Left ventricle myocardium inferior (tissue), 1 donor: ENCODE measurements around the gene PTPRR. TPM values are rescaled to one million over a fixed set of nuclear protein-coding genes. Genes with fewer than 3 reads are reported as not detected.
A peak's percentile ranks its signal among the peaks of the same experiment; 100 is the strongest.

Experiments
- DNase-seq: peaks from one replicate; pipeline ENCODE4 v3.0.0-alpha.2; 2020
- H3K27ac ChIP-seq: fragments of 200-600 bp; replicated peaks from 2 replicates; pipeline ENCODE4 v1.8.0; 2021
- H3K27me3 ChIP-seq: fragments of 200-600 bp; 2 replicates; pipeline ENCODE4 v1.8.0; 2021; ENCODE audit warnings: low read depth
- H3K36me3 ChIP-seq: fragments of 200-600 bp; 2 replicates; pipeline ENCODE4 v1.8.0; 2021
- H3K4me1 ChIP-seq: fragments of 200-600 bp; 2 replicates; pipeline ENCODE4 v1.8.0; 2021
- H3K4me3 ChIP-seq: fragments of 200-600 bp; 2 replicates; pipeline ENCODE4 v1.8.0; 2021; ENCODE audit warnings: mild to moderate bottlenecking, moderate library complexity
- H3K9me3 ChIP-seq: fragments of 200-600 bp; replicated peaks from 2 replicates; pipeline ENCODE4 v1.8.0; 2021
- intact Hi-C: fragments of 100-400 bp; cut with micrococcal nuclease; formaldehyde crosslinking; loops from one replicate; pipeline ENCODE4 v1.11.0; 2022
- total RNA-seq: library from RNA; stranded (reverse); fragmentation: NEBNext Ultra II Directional; extraction: Animal tissue kit (Norgen Biotek cat#: 25700); gene quantifications from one replicate; pipeline ENCODE4 v1.2.1, GENCODE V29; 2021
- TF ChIP-seq, protein P1 (sequence below): fragments of 200-600 bp; IDR thresholded peaks from 2 replicates; pipeline ENCODE4 v1.8.0; 2021; ENCODE audit warnings: antibody characterized with exemption, mild to moderate bottlenecking, borderline replicate concordance
- donor health status: DM: no; HTN: yes; CAD: no; lungs with severe emphysema.

Gene PTPRR
- total RNA-seq, 1 donor from 2014 or later = 1.3 TPM

DNA sequence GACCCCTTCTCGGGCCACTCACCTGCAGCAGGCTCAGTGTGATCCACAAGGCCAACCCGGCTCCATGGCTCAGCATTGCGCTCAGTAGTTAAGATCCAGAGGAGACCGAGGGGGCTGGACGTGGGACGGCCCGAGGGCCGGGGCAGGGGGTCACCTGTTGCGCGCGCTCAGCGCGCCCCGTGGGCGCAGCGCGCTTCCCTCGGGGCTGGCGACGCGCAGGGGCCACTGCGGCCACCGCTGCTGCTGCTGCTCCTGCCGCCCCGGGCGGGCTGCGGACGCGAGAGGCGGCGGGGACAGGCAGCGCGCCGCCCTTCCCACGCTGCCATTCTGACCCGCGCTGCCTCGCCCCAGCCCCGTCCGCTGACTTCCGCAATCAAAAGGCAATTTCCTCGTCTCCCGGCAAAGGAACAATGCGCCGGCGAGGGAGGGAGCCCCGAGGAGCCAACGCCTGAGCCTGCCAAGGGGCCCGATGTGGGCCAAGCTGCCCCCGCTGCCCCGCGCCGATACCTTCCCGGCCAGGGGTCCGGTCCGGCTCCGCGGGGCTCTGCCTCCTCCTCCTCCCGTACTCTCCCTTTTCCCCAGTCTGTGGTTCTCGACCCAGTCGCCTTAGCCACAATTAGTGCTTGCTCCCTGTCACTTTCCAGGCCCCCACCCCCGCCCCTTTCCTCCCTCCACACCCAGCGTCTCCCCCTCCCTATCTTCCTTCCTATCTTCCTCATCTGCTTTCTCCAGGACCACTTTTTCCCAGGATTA, 310.6 kb downstream of the PTPRR start:
- no peaks in the 10 kb centered on the region for H3K9me3 ChIP-seq
- TF ChIP-seq, protein P1, sequence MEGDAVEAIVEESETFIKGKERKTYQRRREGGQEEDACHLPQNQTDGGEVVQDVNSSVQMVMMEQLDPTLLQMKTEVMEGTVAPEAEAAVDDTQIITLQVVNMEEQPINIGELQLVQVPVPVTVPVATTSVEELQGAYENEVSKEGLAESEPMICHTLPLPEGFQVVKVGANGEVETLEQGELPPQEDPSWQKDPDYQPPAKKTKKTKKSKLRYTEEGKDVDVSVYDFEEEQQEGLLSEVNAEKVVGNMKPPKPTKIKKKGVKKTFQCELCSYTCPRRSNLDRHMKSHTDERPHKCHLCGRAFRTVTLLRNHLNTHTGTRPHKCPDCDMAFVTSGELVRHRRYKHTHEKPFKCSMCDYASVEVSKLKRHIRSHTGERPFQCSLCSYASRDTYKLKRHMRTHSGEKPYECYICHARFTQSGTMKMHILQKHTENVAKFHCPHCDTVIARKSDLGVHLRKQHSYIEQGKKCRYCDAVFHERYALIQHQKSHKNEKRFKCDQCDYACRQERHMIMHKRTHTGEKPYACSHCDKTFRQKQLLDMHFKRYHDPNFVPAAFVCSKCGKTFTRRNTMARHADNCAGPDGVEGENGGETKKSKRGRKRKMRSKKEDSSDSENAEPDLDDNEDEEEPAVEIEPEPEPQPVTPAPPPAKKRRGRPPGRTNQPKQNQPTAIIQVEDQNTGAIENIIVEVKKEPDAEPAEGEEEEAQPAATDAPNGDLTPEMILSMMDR = no peak
- H3K4me1 ChIP-seq = peaks cover 50% of the 10 kb centered on the region
- intact Hi-C loops = no loop called here
- H3K36me3 ChIP-seq = no peaks in the 10 kb centered on the region
- DNase-seq = peak; percentile 61
- peak overlapping the region; percentile 73 for H3K4me3 ChIP-seq
- H3K27me3 ChIP-seq = peaks cover 49% of the 10 kb centered on the region
- H3K27ac ChIP-seq = peak overlapping the region; percentile 90

DNA sequence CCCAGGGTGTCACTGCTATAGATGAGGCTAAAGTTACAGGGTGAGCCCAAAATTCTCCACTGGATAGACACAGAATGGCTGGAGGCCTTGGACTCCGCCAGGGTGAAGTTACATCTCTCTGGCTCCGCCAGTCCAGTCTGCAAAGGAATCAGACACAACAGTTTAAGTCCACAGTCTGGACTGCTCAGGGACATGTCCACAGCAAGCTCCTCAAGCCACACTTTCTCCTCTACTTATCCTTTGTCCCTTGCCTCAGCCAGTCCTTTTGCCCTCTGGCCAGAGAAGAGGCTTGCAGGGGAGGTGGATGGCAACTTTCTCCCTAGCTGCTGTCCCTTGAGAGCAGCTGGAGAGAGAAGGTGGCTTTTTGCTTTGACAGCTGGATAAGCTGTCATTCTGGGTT, 311.3 kb downstream of the PTPRR start:
- peak overlapping the region; percentile 90 for H3K27ac ChIP-seq
- H3K9me3 ChIP-seq = no peaks in the 10 kb centered on the region
- intact Hi-C loops = no loop called here
- peaks cover 44% of the 10 kb centered on the region for H3K4me1 ChIP-seq
- H3K36me3 ChIP-seq = no peaks in the 10 kb centered on the region
- no peak for DNase-seq
- TF ChIP-seq, protein P1 = no peak
- peaks cover 56% of the 10 kb centered on the region for H3K27me3 ChIP-seq
- peak overlapping the region; percentile 73 for H3K4me3 ChIP-seq

DNA sequence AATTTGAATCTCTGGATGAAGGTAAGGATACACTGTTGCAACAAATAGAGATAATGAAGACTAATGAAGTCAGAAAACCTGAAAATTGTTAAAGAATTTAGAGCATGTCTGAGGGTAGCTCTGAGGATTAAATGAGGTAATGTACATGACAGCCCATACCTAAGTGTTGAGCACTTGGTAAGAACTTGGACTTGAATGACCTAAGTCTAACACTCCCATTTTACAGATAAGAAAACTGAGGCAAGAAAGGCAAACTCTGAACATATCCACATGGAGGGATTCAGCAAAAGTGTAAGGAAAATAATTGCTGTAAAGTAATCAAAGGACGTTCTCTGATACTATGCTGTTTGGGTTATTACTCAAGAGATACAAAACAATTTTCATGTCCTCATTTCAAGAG, 312.4 kb downstream of the PTPRR start:
- Histone ChIP-seq H3K4me3 (peak overlapping the region; percentile 73), H3K27ac (peak overlapping the region; percentile 90), H3K27me3 (peaks cover 56% of the 10 kb centered on the region), H3K4me1 (peaks cover 39% of the 10 kb centered on the region), H3K9me3 (no peaks in the 10 kb centered on the region), H3K36me3 (no peaks in the 10 kb centered on the region)
- TF ChIP-seq, protein P1 = no peak
- intact Hi-C loops = no loop called here
- DNase-seq = no peak

DNA sequence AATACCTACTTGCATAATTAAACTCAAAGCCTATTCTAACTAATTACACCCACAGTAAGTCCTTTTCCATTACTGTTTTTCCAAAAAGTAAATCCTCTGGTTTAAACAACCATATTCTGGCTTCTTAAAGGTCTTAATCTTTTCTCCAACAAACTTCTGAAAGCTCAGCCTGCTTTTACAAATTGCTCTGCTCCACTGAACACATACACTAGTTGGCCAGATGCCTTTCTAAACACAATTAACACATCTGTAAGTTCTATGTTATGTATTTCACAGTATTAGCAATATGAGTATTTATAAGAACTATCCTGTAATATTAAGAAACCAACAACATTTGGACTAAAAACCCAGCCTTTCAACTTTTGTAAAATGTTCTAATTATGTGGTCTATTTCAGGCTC, 313.4 kb downstream of the PTPRR start:
- intact Hi-C loops = no loop called here
- peak overlapping the region; percentile 90 for H3K27ac ChIP-seq
- no peak for DNase-seq

DNA sequence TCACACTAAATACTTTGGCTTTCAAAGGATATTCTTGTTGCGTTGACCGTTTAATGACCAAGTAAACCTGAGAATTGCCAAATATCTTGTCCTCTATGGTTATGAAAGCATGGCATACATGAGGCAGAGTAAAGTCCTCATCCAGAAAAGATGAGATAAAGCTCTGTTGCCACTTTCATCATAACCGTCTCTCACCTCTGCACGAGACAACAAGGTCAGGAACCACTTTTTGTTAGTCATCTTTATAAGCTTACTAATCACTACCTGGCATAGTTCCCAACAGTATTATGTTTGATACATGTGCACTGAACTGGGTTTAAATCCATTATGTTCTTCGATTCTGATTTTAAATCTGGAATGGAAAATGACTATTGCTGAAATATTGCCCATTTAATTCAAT, 314.6 kb downstream of the PTPRR start:
- intact Hi-C loops = no loop called here
- Histone ChIP-seq H3K9me3 (no peaks in the 10 kb centered on the region), H3K36me3 (peaks cover 4% of the 10 kb centered on the region), H3K4me3 (peak overlapping the region; percentile 73), H3K27me3 (peaks cover 56% of the 10 kb centered on the region), H3K4me1 (peaks cover 36% of the 10 kb centered on the region), H3K27ac (peak overlapping the region; percentile 90)
- TF ChIP-seq, protein P1 = no peak
- no peak for DNase-seq

More for the DNA sequence above, 313.4 kb downstream of the PTPRR start:
- TF ChIP-seq, protein P1 = no peak
- peaks cover 41% of the 10 kb centered on the region for H3K4me1 ChIP-seq
- peaks cover 4% of the 10 kb centered on the region for H3K36me3 ChIP-seq
- peaks cover 56% of the 10 kb centered on the region for H3K27me3 ChIP-seq
- no peaks in the 10 kb centered on the region for H3K9me3 ChIP-seq
- H3K4me3 ChIP-seq = peak overlapping the region; percentile 73
